Measurements from ENCODE around the gene NMT2. TPM values are rescaled to one million over a fixed set of nuclear protein-coding genes. Genes with fewer than 3 reads are reported as not detected.

NMT2 gene
- total and polyA plus RNA-seq, 2 experiments from 2014 or later, result 11.7 to 16.8 TPM

DNA sequence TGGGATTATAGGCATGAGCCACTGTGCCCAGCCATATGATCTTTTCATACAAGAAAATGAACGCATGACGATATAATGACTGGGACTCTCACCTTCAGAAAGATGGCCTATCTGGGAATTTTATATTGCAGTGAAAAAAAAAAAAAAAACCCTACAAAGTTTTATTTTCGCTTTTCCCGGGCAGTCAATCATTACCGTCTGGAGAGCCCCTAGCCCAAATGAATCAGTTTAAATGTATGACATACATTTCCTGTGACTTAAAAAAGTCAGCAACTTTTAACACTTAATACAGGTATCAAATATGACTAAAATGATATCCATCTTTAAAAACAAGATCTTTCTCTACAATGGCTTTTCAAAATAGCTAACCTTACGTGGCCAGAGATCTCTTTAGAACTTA lies 48.2 kb upstream of the NMT2 start (continued):
- TF ChIP-seq, protein P1, sequence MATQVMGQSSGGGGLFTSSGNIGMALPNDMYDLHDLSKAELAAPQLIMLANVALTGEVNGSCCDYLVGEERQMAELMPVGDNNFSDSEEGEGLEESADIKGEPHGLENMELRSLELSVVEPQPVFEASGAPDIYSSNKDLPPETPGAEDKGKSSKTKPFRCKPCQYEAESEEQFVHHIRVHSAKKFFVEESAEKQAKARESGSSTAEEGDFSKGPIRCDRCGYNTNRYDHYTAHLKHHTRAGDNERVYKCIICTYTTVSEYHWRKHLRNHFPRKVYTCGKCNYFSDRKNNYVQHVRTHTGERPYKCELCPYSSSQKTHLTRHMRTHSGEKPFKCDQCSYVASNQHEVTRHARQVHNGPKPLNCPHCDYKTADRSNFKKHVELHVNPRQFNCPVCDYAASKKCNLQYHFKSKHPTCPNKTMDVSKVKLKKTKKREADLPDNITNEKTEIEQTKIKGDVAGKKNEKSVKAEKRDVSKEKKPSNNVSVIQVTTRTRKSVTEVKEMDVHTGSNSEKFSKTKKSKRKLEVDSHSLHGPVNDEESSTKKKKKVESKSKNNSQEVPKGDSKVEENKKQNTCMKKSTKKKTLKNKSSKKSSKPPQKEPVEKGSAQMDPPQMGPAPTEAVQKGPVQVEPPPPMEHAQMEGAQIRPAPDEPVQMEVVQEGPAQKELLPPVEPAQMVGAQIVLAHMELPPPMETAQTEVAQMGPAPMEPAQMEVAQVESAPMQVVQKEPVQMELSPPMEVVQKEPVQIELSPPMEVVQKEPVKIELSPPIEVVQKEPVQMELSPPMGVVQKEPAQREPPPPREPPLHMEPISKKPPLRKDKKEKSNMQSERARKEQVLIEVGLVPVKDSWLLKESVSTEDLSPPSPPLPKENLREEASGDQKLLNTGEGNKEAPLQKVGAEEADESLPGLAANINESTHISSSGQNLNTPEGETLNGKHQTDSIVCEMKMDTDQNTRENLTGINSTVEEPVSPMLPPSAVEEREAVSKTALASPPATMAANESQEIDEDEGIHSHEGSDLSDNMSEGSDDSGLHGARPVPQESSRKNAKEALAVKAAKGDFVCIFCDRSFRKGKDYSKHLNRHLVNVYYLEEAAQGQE (IDR thresholded peaks at IDR 0.05; ENCODE audit: unreplicated experiment), result no peak
- TF ChIP-seq STAT1 (IDR thresholded peaks at IDR 0.05; ENCODE audit: unreplicated experiment), result no peak
- TF ChIP-seq, protein P2, sequence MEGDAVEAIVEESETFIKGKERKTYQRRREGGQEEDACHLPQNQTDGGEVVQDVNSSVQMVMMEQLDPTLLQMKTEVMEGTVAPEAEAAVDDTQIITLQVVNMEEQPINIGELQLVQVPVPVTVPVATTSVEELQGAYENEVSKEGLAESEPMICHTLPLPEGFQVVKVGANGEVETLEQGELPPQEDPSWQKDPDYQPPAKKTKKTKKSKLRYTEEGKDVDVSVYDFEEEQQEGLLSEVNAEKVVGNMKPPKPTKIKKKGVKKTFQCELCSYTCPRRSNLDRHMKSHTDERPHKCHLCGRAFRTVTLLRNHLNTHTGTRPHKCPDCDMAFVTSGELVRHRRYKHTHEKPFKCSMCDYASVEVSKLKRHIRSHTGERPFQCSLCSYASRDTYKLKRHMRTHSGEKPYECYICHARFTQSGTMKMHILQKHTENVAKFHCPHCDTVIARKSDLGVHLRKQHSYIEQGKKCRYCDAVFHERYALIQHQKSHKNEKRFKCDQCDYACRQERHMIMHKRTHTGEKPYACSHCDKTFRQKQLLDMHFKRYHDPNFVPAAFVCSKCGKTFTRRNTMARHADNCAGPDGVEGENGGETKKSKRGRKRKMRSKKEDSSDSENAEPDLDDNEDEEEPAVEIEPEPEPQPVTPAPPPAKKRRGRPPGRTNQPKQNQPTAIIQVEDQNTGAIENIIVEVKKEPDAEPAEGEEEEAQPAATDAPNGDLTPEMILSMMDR (conservative IDR thresholded peaks at IDR 0.05; ENCODE audit: low read depth in 2 of 2), result no peak
- no peak for TF ChIP-seq EZH2phosphoT487 (IDR thresholded peaks at IDR 0.05; ENCODE audit: unreplicated experiment)
- TF ChIP-seq CREB1 (CRISPR knock-in tag; IDR thresholded peaks at IDR 0.05; ENCODE audit: low read depth), result no peak
- no peak for TF ChIP-seq ZNF114 (CRISPR knock-in tag; IDR thresholded peaks at IDR 0.05)

DNA sequence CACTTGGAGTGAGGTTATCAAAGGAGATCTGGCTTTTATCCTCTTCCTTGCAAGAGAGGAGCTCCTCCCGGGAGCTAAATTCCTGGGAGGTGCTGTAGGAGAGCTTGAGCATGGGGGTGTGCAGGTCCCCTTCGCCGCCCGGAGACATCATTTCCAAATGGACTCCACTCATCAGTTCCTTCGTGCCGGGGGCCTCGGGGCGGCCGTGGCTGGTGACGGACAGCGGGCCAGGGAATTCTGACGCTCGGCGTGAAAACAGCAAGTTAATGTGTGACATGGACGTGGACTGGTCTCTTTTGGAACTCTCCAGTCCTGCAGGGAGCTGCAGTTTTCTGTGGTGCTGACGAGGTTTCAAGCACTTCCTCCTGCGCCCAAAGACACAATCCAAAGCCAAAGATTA lies 45.7 kb upstream of the NMT2 start:
- no peak overlapping the region for H3K4me2 ChIP-seq
- H4K20me1 ChIP-seq (replicated peaks; ENCODE audit: insufficient read depth), result no peaks in the 10 kb centered on the region
- Mint-ChIP-seq H3K27me3 (ENCODE audit: insufficient read depth, low read depth, poor library complexity) (no peaks in the 10 kb centered on the region), H3K4me1 (peaks cover 8% of the 10 kb centered on the region), H3K36me3 (ENCODE audit: low read depth) (peaks cover 17% of the 10 kb centered on the region), H3K27ac (no peak overlapping the region), H3K9me3 (no peaks in the 10 kb centered on the region), H3K4me3 (no peak overlapping the region)
- H3K36me3 ChIP-seq (ENCODE audit: insufficient read depth), result no peaks in the 10 kb centered on the region
- H3K4me1 ChIP-seq (ENCODE audit: insufficient read depth), result no peaks in the 10 kb centered on the region
- peaks cover 6% of the 10 kb centered on the region; the same call in 1 of the 2 replicates for H3F3A ChIP-seq (replicated peaks; ENCODE audit: low read depth)
- H2AFZ ChIP-seq, result no peak overlapping the region
- no peaks in the 10 kb centered on the region for H3K9me2 ChIP-seq (ENCODE audit: insufficient read depth)
- DNase-seq (ENCODE audit: low spot score), result no peak
- no peaks in the 10 kb centered on the region for H3K27me3 ChIP-seq (ENCODE audit: insufficient read depth)
- ATAC-seq, result no peak
- no peak overlapping the region for H3K27ac ChIP-seq (ENCODE audit: low read depth)
- no peaks in the 10 kb centered on the region for H3K79me2 ChIP-seq (replicated peaks; ENCODE audit: insufficient read depth)
- H3K4me3 ChIP-seq, result no peak overlapping the region
- TF ChIP-seq ZNF331 (CRISPR knock-in tag; IDR thresholded peaks at IDR 0.05; ENCODE audit: low read depth) (no peak), POLR2AphosphoS5 (IDR thresholded peaks at IDR 0.05; ENCODE audit: low read depth) (no peak), JUNB (IDR thresholded peaks at IDR 0.05; ENCODE audit: unreplicated experiment) (no peak), EZH2phosphoT487 (IDR thresholded peaks at IDR 0.05; ENCODE audit: unreplicated experiment) (no peak), EZH2 (IDR thresholded peaks at IDR 0.05; ENCODE audit: low read depth, unreplicated experiment) (no peak), STAT1 (IDR thresholded peaks at IDR 0.05; ENCODE audit: unreplicated experiment) (no peak)
- TF ChIP-seq, protein P2 (conservative IDR thresholded peaks at IDR 0.05; ENCODE audit: low read depth in 2 of 2), result no peak
- TF ChIP-seq, protein P1 (IDR thresholded peaks at IDR 0.05; ENCODE audit: unreplicated experiment), result no peak
- TF ChIP-seq, protein P3, sequence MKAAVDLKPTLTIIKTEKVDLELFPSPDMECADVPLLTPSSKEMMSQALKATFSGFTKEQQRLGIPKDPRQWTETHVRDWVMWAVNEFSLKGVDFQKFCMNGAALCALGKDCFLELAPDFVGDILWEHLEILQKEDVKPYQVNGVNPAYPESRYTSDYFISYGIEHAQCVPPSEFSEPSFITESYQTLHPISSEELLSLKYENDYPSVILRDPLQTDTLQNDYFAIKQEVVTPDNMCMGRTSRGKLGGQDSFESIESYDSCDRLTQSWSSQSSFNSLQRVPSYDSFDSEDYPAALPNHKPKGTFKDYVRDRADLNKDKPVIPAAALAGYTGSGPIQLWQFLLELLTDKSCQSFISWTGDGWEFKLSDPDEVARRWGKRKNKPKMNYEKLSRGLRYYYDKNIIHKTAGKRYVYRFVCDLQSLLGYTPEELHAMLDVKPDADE (IDR thresholded peaks at IDR 0.05), result no peak
